Right lobe of liver (tissue), 4 donors: Measurements from ENCODE around the gene DDX47.

Experiments
- CTCF ChIP-seq, 4 donors: fragments of 200-600 bp in 3 of 4; fragments of 450-650 bp in 1 of 4; IDR thresholded peaks; one replicate each; pipeline versions ENCODE4 v1.5.1 to v1.8.0; 2016 to 2022; ENCODE audit warnings: antibody characterized with exemption in 4 of 4, mild to moderate bottlenecking in 2 of 4
- POLR2A ChIP-seq: fragments of 450-650 bp; IDR thresholded peaks from one replicate; pipeline ENCODE4 v1.6.1; 2017; ENCODE audit warnings: antibody characterized with exemption, mild to moderate bottlenecking
- donor health status: DM: no; HTN: no; CAD: no.
- donor health status: DM: no; HTN: no; CAD: no.
- donor health status: DM: no; HTN: yes; CAD: no.

- TF ChIP-seq CTCF (IDR thresholded peaks at IDR 0.05), result no peak
- no peak for TF ChIP-seq POLR2A
Observed at GRCh38 chr12:12777092-12777491, 36.1 kb upstream of the DDX47 start.
